ENCODE results near the gene ADRA2B.
"Not testable (repeated sequence)": the region's sequence is repeated elsewhere in the genome, so short reads cannot be mapped to it uniquely, and the experiment has no call there.

ADRA2B gene

GRCh38 chr2:96065381-96065930 lies 50.9 kb downstream of the ADRA2B start:
- DNase-seq: no peak

- DNase-seq: not testable (repeated sequence)
Measured at GRCh38 chr2:96064760-96065159, 51.6 kb downstream of the ADRA2B start.

GRCh38 chr2:96064047-96064675 lies 52.2 kb downstream of the ADRA2B start:
- not testable (repeated sequence) for DNase-seq

- peak in 1 of 2 donors; percentile 20 for DNase-seq
Measured at GRCh38 chr2:96063116-96063899, 53.1 kb downstream of the ADRA2B start.

Measured in activated CD4-positive, alpha-beta T cell treated with anti-CD3 and anti-CD28 coated beads for 4 hours (primary cell).